OCI-LY1 (cell line): ENCODE results near the gene TMEM204.

Experiments
- H2AFZ ChIP-seq: fragments of 200-600 bp; sonication (generic), shearing (Covaris generic); 2 replicates; pipeline ENCODE4 v1.6.0; 2014; ENCODE audit warnings: antibody characterized with exemption, mild to moderate bottlenecking, low read length
- H3F3A ChIP-seq: fragments of 200-600 bp; sonication (generic), shearing (Covaris generic); 2 replicates; pipeline ENCODE4 v1.6.0; 2014; ENCODE audit warnings: mild to moderate bottlenecking, antibody characterized with exemption, low read length, moderate library complexity; ENCODE audit not compliant: insufficient read depth
- H3K27ac ChIP-seq: fragments of 200-600 bp; sonication (generic); 2 replicates; pipeline ENCODE4 v1.5.1; 2014; ENCODE audit warnings: low read length, mixed run types, mild to moderate bottlenecking, low read depth; ENCODE audit not compliant: poor library complexity, severe bottlenecking
- H3K27me3 ChIP-seq: fragments of 200-600 bp; sonication (generic); 2 replicates; pipeline ENCODE4 v1.6.0; 2014; ENCODE audit warnings: antibody characterized with exemption, mild to moderate bottlenecking, low read length, moderate library complexity; ENCODE audit not compliant: insufficient read depth
- H3K36me3 ChIP-seq: fragments of 200-600 bp; sonication (generic); 2 replicates; pipeline ENCODE4 v1.6.1; 2014; ENCODE audit warnings: mild to moderate bottlenecking, antibody characterized with exemption, low read length, moderate library complexity, mixed read lengths; ENCODE audit not compliant: insufficient read depth
- H3K4me1 ChIP-seq: fragments of 200-600 bp; sonication (generic); 2 replicates; pipeline ENCODE4 v1.5.1; 2014; ENCODE audit warnings: mild to moderate bottlenecking, low read length, moderate library complexity; ENCODE audit not compliant: insufficient read depth, severe bottlenecking
- H3K4me2 ChIP-seq: fragments of 200-600 bp; sonication (generic), shearing (Covaris generic); 2 replicates; pipeline ENCODE4 v1.6.1; 2014; ENCODE audit warnings: low read length
- H3K4me3 ChIP-seq: fragments of 200-600 bp; sonication (generic); 2 replicates; pipeline ENCODE4 v1.5.1; 2014; ENCODE audit warnings: low read length, low read depth, mild to moderate bottlenecking, mixed read lengths; ENCODE audit not compliant: poor library complexity, severe bottlenecking
- H3K79me2 ChIP-seq: fragments of 200-600 bp; shearing (Covaris generic); 2 replicates; pipeline ENCODE4 v1.6.1; 2016; ENCODE audit warnings: mixed run types, low read length, mixed read lengths; ENCODE audit not compliant: insufficient read depth
- H3K9ac ChIP-seq: fragments of 200-600 bp; sonication (generic), shearing (Covaris generic); 2 replicates; pipeline ENCODE4 v1.6.1; 2014; ENCODE audit warnings: mild to moderate bottlenecking, low read length, mixed read lengths
- H3K9me2 ChIP-seq: fragments of 200-600 bp; sonication (generic), shearing (Covaris generic); 2 replicates; pipeline ENCODE4 v1.6.1; 2014; ENCODE audit warnings: low read depth, mild to moderate bottlenecking, low read length, mixed read lengths
- H3K9me3 ChIP-seq: fragments of 200-600 bp; shearing (Covaris generic); 2 replicates; pipeline ENCODE4 v1.6.1; 2014; ENCODE audit warnings: low read length, mixed read lengths
- H4K20me1 ChIP-seq: fragments of 200-600 bp; sonication (generic), shearing (Covaris generic); 2 replicates; pipeline ENCODE4 v1.6.0; 2016; ENCODE audit warnings: mild to moderate bottlenecking, low read length; ENCODE audit not compliant: insufficient read depth
- CTCF ChIP-seq: fragments of 200-600 bp; sonication (generic), shearing (Covaris generic); IDR thresholded peaks from 2 replicates; pipeline ENCODE4 v1.5.1; 2017; ENCODE audit warnings: mild to moderate bottlenecking, antibody characterized with exemption, low read length, moderate library complexity, mixed read lengths
- EZH2 ChIP-seq: fragments of 200-600 bp; sonication (generic), shearing (Covaris generic); IDR thresholded peaks from 2 replicates; pipeline ENCODE4 v1.8.0; 2017; ENCODE audit warnings: borderline replicate concordance, mixed run types, mild to moderate bottlenecking, antibody characterized with exemption, low read length, moderate library complexity, mixed read lengths

Gene TMEM204

DNA sequence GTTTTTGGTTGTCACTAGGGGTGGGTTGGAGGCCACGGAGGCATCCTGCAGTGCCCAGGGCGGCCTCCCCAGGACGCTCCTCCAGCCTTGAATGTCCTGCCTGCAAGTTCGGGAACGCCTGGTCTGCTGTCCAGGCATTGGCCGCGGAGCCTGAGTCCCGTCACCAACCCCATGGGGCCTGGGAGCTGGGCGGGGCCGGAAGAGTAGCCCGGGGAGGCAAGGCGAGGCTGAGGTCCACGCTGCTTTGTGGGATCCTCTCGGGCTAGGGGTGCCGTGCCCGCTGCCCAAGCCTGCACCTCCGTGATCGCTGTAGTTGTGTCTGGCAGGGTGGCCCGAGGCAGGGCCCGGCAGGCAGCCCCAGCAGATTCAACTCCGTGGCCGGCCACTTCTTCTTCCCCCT lies 27.6 kb upstream of the TMEM204 start:
- Histone ChIP-seq H3K27ac (no peak overlapping the region), H3K9ac (no peak overlapping the region), H3K4me2 (no peak overlapping the region), H3K4me3 (no peak overlapping the region), H4K20me1 (no peaks in the 10 kb centered on the region), H3K79me2 (no peaks in the 10 kb centered on the region), H3K27me3 (no peaks in the 10 kb centered on the region), H3K4me1 (no peaks in the 10 kb centered on the region), H3F3A (no peaks in the 10 kb centered on the region), H3K36me3 (peaks cover 49% of the 10 kb centered on the region), H3K9me3 (no peaks in the 10 kb centered on the region), H3K9me2 (no peaks in the 10 kb centered on the region), H2AFZ (no peak overlapping the region)
- TF ChIP-seq EZH2 (no peak), CTCF (no peak)

GRCh38 chr16:1506494-1507213 lies 26.8 kb upstream of the TMEM204 start:
- Histone ChIP-seq H3K9ac (no peak overlapping the region), H3K4me3 (no peak overlapping the region), H3K79me2 (no peaks in the 10 kb centered on the region), H4K20me1 (no peaks in the 10 kb centered on the region), H3K27me3 (no peaks in the 10 kb centered on the region), H3K27ac (no peak overlapping the region), H3K9me2 (no peaks in the 10 kb centered on the region), H3K4me2 (no peak overlapping the region), H3K9me3 (no peaks in the 10 kb centered on the region), H3K4me1 (no peaks in the 10 kb centered on the region), H3K36me3 (peaks cover 48% of the 10 kb centered on the region), H3F3A (no peaks in the 10 kb centered on the region), H2AFZ (no peak overlapping the region)
- TF ChIP-seq CTCF = no peak
- TF ChIP-seq EZH2 = no peak

DNA sequence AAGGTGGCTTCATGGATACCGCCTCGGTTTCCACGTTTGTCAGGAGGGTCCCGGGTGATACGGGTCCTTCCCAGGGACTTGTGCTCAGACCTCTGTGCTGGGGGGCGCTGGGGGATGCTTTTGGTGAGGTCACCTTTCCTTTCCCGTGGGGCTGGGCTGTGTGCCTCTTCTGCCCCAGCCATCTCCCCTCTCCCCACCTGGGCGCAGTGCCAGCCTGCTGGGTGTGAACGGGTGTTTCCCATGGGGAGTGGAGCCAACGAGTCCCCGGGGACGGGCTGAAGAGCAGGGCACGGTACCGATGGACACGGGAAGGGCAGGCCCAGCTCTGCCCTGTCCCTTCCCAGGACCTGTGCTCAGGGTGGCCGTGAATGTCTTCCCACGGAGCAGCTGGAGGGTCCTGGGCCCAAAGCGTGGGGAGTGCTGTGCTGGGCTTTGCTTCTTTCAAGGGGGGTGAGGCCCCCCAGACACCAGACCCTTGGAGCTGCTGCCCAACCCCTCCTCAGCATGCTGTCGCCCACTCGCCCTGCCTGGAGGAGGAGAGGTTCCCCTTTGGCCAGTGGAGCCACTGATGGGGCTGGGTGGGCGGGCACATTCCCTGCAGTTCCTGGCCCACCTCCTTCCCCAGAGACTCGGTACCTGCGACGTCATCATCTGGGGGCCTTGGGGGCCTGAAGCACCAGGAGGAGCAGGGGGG lies 24.8 kb upstream of the TMEM204 start:
- no peak overlapping the region for H3K4me3 ChIP-seq
- no peaks in the 10 kb centered on the region for H4K20me1 ChIP-seq
- no peaks in the 10 kb centered on the region for H3K79me2 ChIP-seq
- TF ChIP-seq EZH2 = no peak
- no peaks in the 10 kb centered on the region for H3K9me2 ChIP-seq
- H3K27ac ChIP-seq = no peak overlapping the region
- H3F3A ChIP-seq = no peaks in the 10 kb centered on the region
- no peak overlapping the region for H2AFZ ChIP-seq
- H3K27me3 ChIP-seq = no peaks in the 10 kb centered on the region
- no peaks in the 10 kb centered on the region for H3K4me1 ChIP-seq
- no peak overlapping the region for H3K4me2 ChIP-seq
- H3K36me3 ChIP-seq = peaks cover 32% of the 10 kb centered on the region
- no peak overlapping the region for H3K9ac ChIP-seq
- no peaks in the 10 kb centered on the region for H3K9me3 ChIP-seq
